ENCODE results near the gene DFFB. TPM values are rescaled to one million over a fixed set of nuclear protein-coding genes. Genes with fewer than 3 reads are reported as not detected.

Gene DFFB
- total and polyA plus RNA-seq, 2 donors (not counting 3 experiments of a cell fraction or from before 2014, with no cell fraction given) = 11.7 to 11.8 TPM

GRCh38 chr1:3879787-3880428 is 22.6 kb downstream of the DFFB start:
- no peaks in the 10 kb centered on the region for H3K27me3 ChIP-seq (ENCODE audit: control insufficient read depth in 2 of 2, insufficient read depth in 2 of 2, low read length in 2 of 2)
- no peaks in the 10 kb centered on the region for H3K4me1 ChIP-seq (ENCODE audit: control insufficient read depth, extremely low read depth, insufficient read depth, low read length)
- H2AFZ ChIP-seq (ENCODE audit: low read depth, low read length) = no peak overlapping the region
- H3K4me2 ChIP-seq (ENCODE audit: insufficient read depth, low read length) = no peak overlapping the region
- dilution Hi-C loops (cut with MboI; ENCODE audit: extremely low pct_ligation_motif_present, low sequenced_read_pairs) (no loop called here), intact Hi-C loops (cut with micrococcal nuclease) (no loop called here)
- H3K9me1 ChIP-seq (replicated peaks; ENCODE audit: control insufficient read depth, extremely low read depth, insufficient read depth, low read length) = no peaks in the 10 kb centered on the region
- H3K79me2 ChIP-seq (ENCODE audit: control insufficient read depth, insufficient read depth, low read length) = no peaks in the 10 kb centered on the region
- BruUV-seq (replicated peaks) = no TSS peak
- no peak overlapping the region for H3K9ac ChIP-seq (replicated peaks; ENCODE audit: extremely low read depth, insufficient read depth, low read length)
- ChIA-PET CTCF (interaction anchor here (1.2 kb wide), 1 partner anchor 22 kb away, joined by 3 read pairs; no protein-coding TSS in a partner anchor), POLR2A (no interaction called here)
- H4K20me1 ChIP-seq (replicated peaks; ENCODE audit: control insufficient read depth, extremely low read depth, insufficient read depth, low read length) = no peaks in the 10 kb centered on the region
- no peak overlapping the region for H3K4me3 ChIP-seq (replicated peaks in 1 of 3; ENCODE audit: insufficient read depth in 1 of 3, low read depth in 1 of 3, low read length in 3 of 3)
- TF ChIP-seq POLR2AphosphoS5 (IDR thresholded peaks at IDR 0.05; ENCODE audit: insufficient read depth, low read depth, low read length) = no peak
- TF ChIP-seq EZH2 (IDR thresholded peaks at IDR 0.05; ENCODE audit: borderline replicate concordance, low read depth, low read length, severe bottlenecking) = no peak
- peaks cover 0 to 7% of the 10 kb centered on the region in 2 experiments for H3K36me3 ChIP-seq (ENCODE audit: control insufficient read depth in 2 of 2, extremely low read depth in 1 of 2, insufficient read depth in 2 of 2, low read length in 2 of 2)
- H3K27ac ChIP-seq (ENCODE audit: insufficient read depth, low read depth, low read length) = no peak overlapping the region
- DNase-seq (ENCODE audit: low read depth, low spot score) (no peak), FAIRE-seq (no peak)
- H3K9me3 ChIP-seq (replicated peaks; ENCODE audit: control insufficient read depth, insufficient read depth, low read length) = peaks cover 4% of the 10 kb centered on the region

- no peaks in the 10 kb centered on the region for H3K4me1 ChIP-seq (ENCODE audit: control insufficient read depth, extremely low read depth, insufficient read depth, low read length)
- no peak overlapping the region for H3K4me3 ChIP-seq (replicated peaks in 1 of 3; ENCODE audit: insufficient read depth in 1 of 3, low read depth in 1 of 3, low read length in 3 of 3)
- H3K27me3 ChIP-seq (ENCODE audit: control insufficient read depth in 2 of 2, insufficient read depth in 2 of 2, low read length in 2 of 2) = no peaks in the 10 kb centered on the region
- TF ChIP-seq MYC (IDR thresholded peaks at IDR 0.05; ENCODE audit: low read depth, low read length) (no peak), POLR2A (IDR thresholded peaks at IDR 0.05; ENCODE audit: low read depth, low read length) (no peak), MAX (IDR thresholded peaks at IDR 0.05; ENCODE audit: insufficient read depth, insufficient read length) (no peak), CTCF (IDR thresholded peaks at IDR 0.05; ENCODE audit: extremely low read depth in 1 of 2, insufficient read depth in 1 of 2, low read depth in 1 of 2, low read length in 2 of 2) (no peak)
- H3K79me2 ChIP-seq (ENCODE audit: control insufficient read depth, insufficient read depth, low read length) = no peaks in the 10 kb centered on the region
- no peak overlapping the region for H3K4me2 ChIP-seq (ENCODE audit: insufficient read depth, low read length)
- peaks cover 0 to 3% of the 10 kb centered on the region in 2 experiments for H3K36me3 ChIP-seq (ENCODE audit: control insufficient read depth in 2 of 2, extremely low read depth in 1 of 2, insufficient read depth in 2 of 2, low read length in 2 of 2)
- H3K9me3 ChIP-seq (replicated peaks; ENCODE audit: control insufficient read depth, insufficient read depth, low read length) = peaks cover 4% of the 10 kb centered on the region
- no peak overlapping the region for H2AFZ ChIP-seq (ENCODE audit: low read depth, low read length)
- CTCF ChIA-PET = interaction anchor here (1.0 to 1.2 kb wide), 2 partner anchors 10 to 23 kb away, joined by 3 read pairs; no protein-coding TSS in a partner anchor
- no peak overlapping the region for H3K27ac ChIP-seq (ENCODE audit: insufficient read depth, low read depth, low read length)
- POLR2A ChIA-PET = no interaction called here
- intact Hi-C loops (cut with micrococcal nuclease) (no loop called here), dilution Hi-C loops (cut with MboI; ENCODE audit: extremely low pct_ligation_motif_present, low sequenced_read_pairs) (no loop called here)
- BruUV-seq (replicated peaks) = no TSS peak
- H3K9ac ChIP-seq (replicated peaks; ENCODE audit: extremely low read depth, insufficient read depth, low read length) = no peak overlapping the region
- no peaks in the 10 kb centered on the region for H4K20me1 ChIP-seq (replicated peaks; ENCODE audit: control insufficient read depth, extremely low read depth, insufficient read depth, low read length)
- no peak for FAIRE-seq
- DNase-seq (ENCODE audit: low read depth, low spot score) = no peak
- H3K9me1 ChIP-seq (replicated peaks; ENCODE audit: control insufficient read depth, extremely low read depth, insufficient read depth, low read length) = no peaks in the 10 kb centered on the region
Observed at GRCh38 chr1:3880429-3881192, 23.3 kb downstream of the DFFB start.
